Adrenal gland (tissue), 12 donors: ENCODE results near the gene RHBDF2. TPM values are rescaled to one million over a fixed set of nuclear protein-coding genes. Genes with fewer than 3 reads are reported as not detected.

Experiments
- DNase-seq, 7 donors: peaks; one replicate each; pipeline ENCODE4 v3.0.0-alpha.2; 2019 to 2020
- H3K27ac ChIP-seq, 5 donors: fragments of 200-600 bp; sonication (generic) in 4 of 5; 1 replicate in 3 of 5; 2 replicates in 2 of 5; pipeline versions ENCODE4 v1.5.1 to v1.8.0; 2016 to 2020; ENCODE audit warnings: mild to moderate bottlenecking in 1 of 5
- H3K27me3 ChIP-seq: fragments of 200-600 bp; 2 replicates; pipeline ENCODE4 v1.8.0; 2021
- H3K36me3 ChIP-seq, 2 donors: fragments of 200-600 bp; replicated peaks in 1 of 2; 1 replicate in 1 of 2; 2 replicates in 1 of 2; pipeline versions ENCODE4 v1.5.1 to v1.8.0; 2018 to 2022
- H3K4me1 ChIP-seq, 2 donors: fragments of 200-600 bp; replicated peaks in 1 of 2; 1 replicate in 1 of 2; 2 replicates in 1 of 2; pipeline versions ENCODE4 v1.5.1 to v1.8.0; 2018 to 2021
- H3K4me3 ChIP-seq, 4 donors: fragments of 200-600 bp; sonication (generic) in 3 of 4; one replicate each; pipeline ENCODE4 v1.5.1; 2016 to 2018
- H3K9me3 ChIP-seq, 3 donors: fragments of 200-600 bp; sonication (generic) in 1 of 3; replicated peaks in 1 of 3; 1 replicate in 2 of 3; 2 replicates in 1 of 3; pipeline versions ENCODE4 v1.5.1 to v1.8.0; 2016 to 2021
- POLR2A ChIP-seq, 2 donors: fragments of 450-650 bp; IDR thresholded peaks; one replicate each; pipeline ENCODE4 v1.6.1; 2017; ENCODE audit warnings: antibody characterized with exemption in 2 of 2, mild to moderate bottlenecking in 2 of 2, moderate library complexity in 1 of 2
- WGBS, 4 donors: extraction: QIAGEN DNeasy Blood & Tissue Kit in 2 of 4; methylation state at CpG; one replicate each; pipeline versions ENCODE4 v1.1.5 to v1.1.7; 2013 to 2017; 5-methylcytosine and 5-hydroxymethylcytosine counted together
- intact Hi-C, 2 donors: fragments of 100-400 bp; cut with DNase I; formaldehyde crosslinking; loops; one replicate each; pipeline versions ENCODE4 v1.14.1 to v1.15.0; 2022 to 2023
- polyA plus RNA-seq, 3 donors: library from polyadenylated mRNA; stranded (reverse); fragments of 200-250 nt in 2 of 3; fragments of 350-450 nt in 1 of 3; fragmentation: Illumina TruSeq in 1 of 3; extraction: RNeasy Lipid Tissue Mini Kit (QIAGEN cat#74804) in 1 of 3; gene quantifications; one replicate each; pipeline ENCODE4 v1.2.3, GENCODE V29; 2013 to 2014
- total RNA-seq, 9 donors: library from RNA; depleted of rRNA in 4 of 9; stranded (reverse); fragments of >200 nt in 4 of 9; fragments of 120-200 nt in 1 of 9; fragmentation: NEBNext Ultra II Directional in 1 of 9; extraction: Animal tissue kit (Norgen Biotek cat#: 25700) in 1 of 9; gene quantifications; one replicate each; pipeline versions ENCODE4 v1.1.0 to v1.2.4, GENCODE V29; 2013 to 2023
- TF ChIP-seq, protein P1 (sequence below), 6 experiments: fragments of 450-650 bp in 4 of 6; fragments of 200-600 bp in 2 of 6; sonication (generic) in 1 of 6; IDR thresholded peaks; 1 replicate in 5 of 6; 2 replicates in 1 of 6; pipeline versions ENCODE4 v1.5.1 to v1.8.0; 2016 to 2021; ENCODE audit warnings: antibody characterized with exemption in 6 of 6, mild to moderate bottlenecking in 2 of 6, moderate library complexity in 1 of 6
- donor health status: healthy with polysubstance abuse.
- donor health status: Bipolar disorder and iron deficiency.
- donor health status: DM: yes; HTN: yes; CAD: no.
- donor health status: DM: no; HTN: no; CAD: no.
- donor health status: DM: no; HTN: no; CAD: no.
- donor health status: DM: yes; HTN: yes; CAD: no.

Gene RHBDF2
- total and polyA plus RNA-seq, 12 donors, result 4.9 to 156 (median 40.3) TPM

GRCh38 chr17:76539631-76540271, 38.5 kb upstream of the RHBDF2 start, which contains the start of gene PRCD:
Gene PRCD, plus strand, starts transcription at chr17:76540044. Its CDS starts 98 bp downstream, at chr17:76540142.
- H3K27ac ChIP-seq, result peak within 1 kb of the TSS in 2 of 5 donors; percentile 46 to 64
- H3K4me1 ChIP-seq, result peaks cover 17 to 47% of the 10 kb centered on the region in 2 donors
- peaks cover 9% of the 10 kb centered on the region for H3K27me3 ChIP-seq

GRCh38 chr17:76538941-76539570, 37.8 kb upstream of the RHBDF2 start:
- TF ChIP-seq, protein P1, sequence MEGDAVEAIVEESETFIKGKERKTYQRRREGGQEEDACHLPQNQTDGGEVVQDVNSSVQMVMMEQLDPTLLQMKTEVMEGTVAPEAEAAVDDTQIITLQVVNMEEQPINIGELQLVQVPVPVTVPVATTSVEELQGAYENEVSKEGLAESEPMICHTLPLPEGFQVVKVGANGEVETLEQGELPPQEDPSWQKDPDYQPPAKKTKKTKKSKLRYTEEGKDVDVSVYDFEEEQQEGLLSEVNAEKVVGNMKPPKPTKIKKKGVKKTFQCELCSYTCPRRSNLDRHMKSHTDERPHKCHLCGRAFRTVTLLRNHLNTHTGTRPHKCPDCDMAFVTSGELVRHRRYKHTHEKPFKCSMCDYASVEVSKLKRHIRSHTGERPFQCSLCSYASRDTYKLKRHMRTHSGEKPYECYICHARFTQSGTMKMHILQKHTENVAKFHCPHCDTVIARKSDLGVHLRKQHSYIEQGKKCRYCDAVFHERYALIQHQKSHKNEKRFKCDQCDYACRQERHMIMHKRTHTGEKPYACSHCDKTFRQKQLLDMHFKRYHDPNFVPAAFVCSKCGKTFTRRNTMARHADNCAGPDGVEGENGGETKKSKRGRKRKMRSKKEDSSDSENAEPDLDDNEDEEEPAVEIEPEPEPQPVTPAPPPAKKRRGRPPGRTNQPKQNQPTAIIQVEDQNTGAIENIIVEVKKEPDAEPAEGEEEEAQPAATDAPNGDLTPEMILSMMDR (IDR thresholded peaks at IDR 0.05), result no peak
- TF ChIP-seq POLR2A (IDR thresholded peaks at IDR 0.05), result no peak
- 84 to 91% (median 88%) methylated on average over 5 to 9 of the region's 9 CpGs for WGBS, 4 donors
- H3K9me3 ChIP-seq, result no peaks in the 10 kb centered on the region
- peak overlapping the region in 1 of 5 donors; percentile 64 for H3K27ac ChIP-seq
- intact Hi-C loops, result no loop called here
- no peak for DNase-seq
- peaks cover 10 to 40% of the 10 kb centered on the region in 2 donors for H3K4me1 ChIP-seq
- H3K27me3 ChIP-seq, result peaks cover 9% of the 10 kb centered on the region
- no peaks in the 10 kb centered on the region for H3K36me3 ChIP-seq
- no peak overlapping the region for H3K4me3 ChIP-seq

More at GRCh38 chr17:76539631-76540271, 38.5 kb upstream of the RHBDF2 start, which contains the start of gene PRCD:
- Histone ChIP-seq H3K36me3 (no peaks in the 10 kb centered on the region), H3K4me3 (peak within 1 kb of the TSS in 1 of 4 donors; percentile 37), H3K9me3 (no peaks in the 10 kb centered on the region)
- peak in 2 of 7 donors; percentile 22 to 51 for DNase-seq
- 72 to 79% (median 73%) methylated on average over 11 to 22 of the region's 22 CpGs for WGBS, 4 donors
- TF ChIP-seq, protein P1 (IDR thresholded peaks at IDR 0.05), result peak in 1 of 6 experiments; percentile 12
- no peak for TF ChIP-seq POLR2A (IDR thresholded peaks at IDR 0.05)
- intact Hi-C loops, result no loop called here

GRCh38 chr17:76538281-76538931, 37.2 kb upstream of the RHBDF2 start:
- H3K9me3 ChIP-seq, result no peaks in the 10 kb centered on the region
- WGBS, 4 donors, result 37 to 45% (median 41%) methylated on average over 21 to 37 of the region's 37 CpGs
- no peaks in the 10 kb centered on the region for H3K36me3 ChIP-seq
- intact Hi-C loops, result no loop called here
- H3K27me3 ChIP-seq, result peaks cover 9% of the 10 kb centered on the region
- DNase-seq, result peak in 2 of 7 donors; percentile 25 to 70
- H3K27ac ChIP-seq, result peak overlapping the region in 2 of 5 donors; percentile 60 to 64
- TF ChIP-seq, protein P1 (IDR thresholded peaks at IDR 0.05), result no peak
- no peak for TF ChIP-seq POLR2A (IDR thresholded peaks at IDR 0.05)
- H3K4me1 ChIP-seq, result peaks cover 4 to 33% of the 10 kb centered on the region in 2 donors
- peak overlapping the region in 2 of 4 donors; percentile 4 to 47 for H3K4me3 ChIP-seq
